GM19023 (cell line): Measurements from ENCODE around the gene PSME3.
"Not testable (repeated sequence)": the region's sequence is repeated elsewhere in the genome, so short reads cannot be mapped to it uniquely, and the experiment has no call there.

Source experiments
- ATAC-seq: cut with Tn5 transposase; IDR thresholded peaks from one replicate; pipeline ENCODE4 v1.9.1; 2021; ENCODE audit warnings: mild to moderate bottlenecking, moderate library complexity; ENCODE audit not compliant: unreplicated experiment

The PSME3 gene

DNA sequence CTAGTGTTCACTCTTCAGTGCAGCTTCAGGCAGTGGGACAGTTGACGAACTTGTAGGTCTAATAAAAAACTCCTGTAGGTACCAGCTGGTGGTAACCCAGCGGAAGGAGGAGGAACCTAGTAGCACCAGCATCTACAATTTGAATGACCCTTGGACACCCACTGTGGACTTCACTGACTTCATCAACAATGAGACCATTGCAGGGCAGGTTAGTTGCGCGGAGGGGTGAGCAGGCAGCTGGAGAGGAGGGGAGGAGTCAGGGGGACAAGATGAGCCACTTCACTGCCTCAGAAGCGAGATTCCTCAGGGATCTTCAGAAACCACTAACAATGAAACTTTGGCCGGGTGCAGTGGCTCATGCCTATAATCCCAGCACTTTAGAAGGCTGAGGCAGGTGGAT is 40.1 kb downstream of the PSME3 start:
- ATAC-seq: no peak

DNA sequence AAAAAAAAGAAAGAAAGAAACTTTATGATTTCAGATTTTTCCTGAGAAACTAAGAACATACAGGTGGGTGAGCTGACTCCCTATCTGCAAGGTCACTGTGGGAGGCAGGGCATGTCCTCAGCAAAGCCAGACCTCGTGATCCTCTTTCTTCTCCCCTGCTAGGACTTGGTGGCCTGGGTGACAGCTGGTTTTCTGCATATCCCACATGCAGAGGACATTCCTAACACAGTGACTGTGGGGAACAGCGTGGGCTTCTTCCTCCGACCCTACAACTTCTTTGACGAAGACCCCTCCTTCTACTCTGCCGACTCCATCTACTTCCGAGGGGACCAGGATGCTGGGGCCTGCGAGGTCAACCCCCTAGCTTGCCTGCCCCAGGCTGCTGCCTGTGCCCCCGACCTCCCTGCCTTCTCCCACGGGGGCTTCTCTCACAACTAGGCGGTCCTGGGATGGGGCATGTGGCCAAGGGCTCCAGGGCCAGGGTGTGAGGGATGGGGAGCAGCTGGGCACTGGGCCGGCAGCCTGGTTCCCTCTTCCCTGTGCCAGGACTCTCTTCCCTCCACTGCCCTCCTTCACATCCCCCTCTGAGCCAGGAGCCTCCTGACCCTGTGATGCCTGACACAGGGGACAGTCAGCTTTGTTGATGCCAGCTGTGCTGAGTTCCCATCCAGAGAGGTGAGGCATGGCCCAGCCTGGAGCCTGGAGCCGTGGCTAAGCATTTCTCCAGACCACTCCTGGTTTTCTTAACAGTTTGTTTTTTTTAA is 40.9 kb downstream of the PSME3 start:
- not testable (repeated sequence) for ATAC-seq

DNA sequence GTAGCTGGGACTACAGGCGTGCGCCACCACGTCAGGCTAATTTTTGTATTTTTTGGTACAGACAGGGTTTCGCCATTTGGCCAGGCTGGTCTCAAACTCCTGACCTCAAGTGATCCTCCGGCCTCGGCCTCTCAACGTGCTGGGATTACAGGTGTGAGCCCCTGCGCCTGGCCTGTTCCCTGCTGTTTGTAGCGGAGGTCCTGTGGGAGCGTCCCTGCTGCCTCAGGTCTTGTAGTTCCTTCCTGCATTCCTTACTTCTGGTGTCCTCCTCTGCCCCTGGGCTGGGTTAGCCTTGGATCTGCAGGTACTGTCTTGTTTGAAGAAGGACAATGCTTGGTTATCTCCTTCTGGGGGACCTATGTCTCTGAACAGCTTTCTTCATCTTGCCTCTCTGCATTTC is 43.8 kb downstream of the PSME3 start:
- no peak for ATAC-seq

DNA sequence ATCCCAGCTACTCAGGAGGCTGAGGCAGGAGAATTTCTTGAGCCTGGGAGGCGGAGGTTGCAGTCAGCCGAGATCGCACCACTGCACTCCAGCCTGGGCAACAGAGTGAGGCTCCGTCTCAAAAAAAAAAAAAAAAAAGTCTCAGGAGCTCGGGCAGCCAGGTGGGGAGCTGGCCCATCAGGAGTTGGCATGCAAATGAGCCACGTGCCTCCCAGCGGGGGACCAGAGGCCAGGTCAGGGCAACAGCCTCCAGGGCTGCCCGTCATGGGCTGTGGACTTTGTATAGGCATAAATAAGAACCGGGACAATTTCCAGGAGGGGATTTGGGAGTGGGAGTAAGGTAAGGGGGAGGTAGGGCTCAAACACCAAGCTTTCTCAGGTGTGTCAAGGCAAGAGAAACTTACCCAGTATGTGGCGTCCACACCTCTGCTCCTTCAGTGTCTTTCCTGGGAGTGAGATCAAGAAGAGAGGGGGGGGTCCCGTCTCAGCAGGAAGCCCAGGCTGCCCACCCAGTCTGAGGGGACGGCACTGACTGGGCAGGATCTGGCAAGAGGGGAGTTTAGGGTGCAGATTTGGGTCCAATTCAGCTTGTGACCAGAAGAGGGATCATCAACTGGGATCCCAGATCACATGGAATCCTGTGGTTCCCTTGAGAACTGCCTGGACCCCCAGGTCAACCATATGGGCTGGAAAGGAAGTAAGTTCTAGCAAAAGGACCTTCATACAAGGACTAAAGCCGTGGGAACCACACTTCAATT is 45.1 kb downstream of the PSME3 start:
- no peak for ATAC-seq

DNA sequence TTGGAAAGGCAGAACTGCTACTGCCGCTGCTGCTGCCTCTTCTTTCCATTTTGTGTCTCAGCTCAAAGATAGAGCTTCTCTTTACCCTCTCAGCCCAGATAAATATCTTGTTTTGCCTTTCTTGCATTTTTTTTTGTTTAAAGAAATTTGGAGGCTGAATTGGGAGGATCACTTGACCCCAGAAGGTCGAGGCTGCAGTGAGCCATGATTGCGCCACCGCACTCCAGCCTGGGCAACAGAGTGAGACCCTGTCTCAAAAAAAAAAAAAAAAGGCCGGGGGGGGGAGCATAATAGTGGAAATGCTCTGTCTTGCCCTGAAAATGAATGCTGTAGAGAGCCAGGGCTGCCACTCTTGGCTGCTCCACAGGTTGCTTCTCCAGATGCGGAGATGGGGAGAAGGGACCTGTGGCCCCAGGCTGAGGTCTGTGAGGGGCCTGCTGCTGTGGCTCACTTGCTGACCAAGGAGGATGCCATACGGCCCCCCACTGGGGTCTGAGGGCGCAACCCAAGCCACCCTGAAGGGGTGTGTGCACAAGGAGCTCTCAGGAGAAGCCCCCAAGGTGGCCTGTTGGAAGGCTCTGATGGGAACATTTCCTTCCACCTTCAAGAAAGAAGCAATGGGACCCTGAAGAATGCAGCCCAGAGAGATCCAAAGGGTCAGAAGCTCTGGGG is 45.9 kb downstream of the PSME3 start:
- ATAC-seq: no peak

DNA sequence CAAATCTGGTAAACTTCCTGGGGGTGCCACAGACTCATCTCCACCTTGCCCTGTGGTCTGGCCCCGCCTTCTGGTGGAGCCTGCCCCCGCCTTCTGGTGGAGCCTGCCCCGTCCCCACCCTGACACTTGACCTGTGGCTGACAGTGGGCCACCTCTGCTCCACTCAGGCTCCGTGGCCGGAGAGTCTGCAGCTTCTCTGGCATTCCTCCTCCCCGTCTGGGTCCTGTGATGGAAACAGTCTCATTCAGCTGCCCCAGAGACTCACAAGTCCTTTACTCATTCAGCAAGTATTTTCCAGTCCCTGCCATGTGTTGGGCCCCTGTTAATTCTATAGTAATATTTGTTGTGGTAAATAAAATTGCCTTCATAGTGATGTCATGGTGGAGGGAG is 46.4 kb downstream of the PSME3 start:
- ATAC-seq: no peak

DNA sequence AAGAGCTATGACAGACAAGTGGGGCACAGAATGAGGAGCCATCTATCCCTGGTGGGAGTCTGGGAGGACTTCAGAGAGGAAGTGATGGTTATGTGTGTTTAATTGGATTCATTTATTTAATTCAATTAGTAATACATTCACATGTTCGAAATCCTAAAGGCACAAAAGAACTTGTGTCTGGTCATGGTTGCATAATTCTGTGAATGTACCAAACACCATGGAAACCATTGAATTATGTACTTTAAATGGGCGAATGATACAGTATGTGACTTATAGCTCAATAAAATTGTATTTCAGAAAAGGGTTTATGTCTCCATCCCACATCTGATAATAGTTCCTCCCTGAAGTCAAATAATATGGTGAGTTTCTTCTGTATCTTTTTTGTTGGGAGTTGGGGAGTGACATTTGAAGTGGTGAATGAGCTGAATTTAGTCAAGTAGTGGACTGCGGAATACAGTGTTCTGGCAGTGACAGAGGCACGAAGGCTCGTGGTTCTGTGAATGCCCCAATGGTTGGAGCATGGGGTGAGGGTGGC is 47.6 kb downstream of the PSME3 start:
- ATAC-seq: no peak

DNA sequence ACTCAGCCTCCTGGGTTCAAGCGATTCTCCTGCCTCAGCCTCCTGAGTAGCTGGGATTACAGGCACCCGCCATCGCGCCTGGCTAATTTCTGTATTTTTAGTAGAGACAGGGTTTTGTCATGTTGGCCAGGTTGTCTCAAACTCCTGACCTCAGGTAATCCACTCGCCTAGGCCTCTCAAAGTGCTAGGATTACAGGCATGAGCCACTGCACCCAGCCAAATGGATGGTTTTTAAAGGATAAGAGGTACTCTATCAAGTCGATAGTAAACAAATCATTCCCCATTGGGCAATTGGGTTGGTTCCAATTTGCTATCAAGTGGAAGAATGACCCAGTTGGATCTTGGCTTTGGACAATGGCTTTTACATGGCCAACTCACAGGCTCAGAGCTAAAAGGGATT is 48.5 kb downstream of the PSME3 start:
- not testable (repeated sequence) for ATAC-seq

DNA sequence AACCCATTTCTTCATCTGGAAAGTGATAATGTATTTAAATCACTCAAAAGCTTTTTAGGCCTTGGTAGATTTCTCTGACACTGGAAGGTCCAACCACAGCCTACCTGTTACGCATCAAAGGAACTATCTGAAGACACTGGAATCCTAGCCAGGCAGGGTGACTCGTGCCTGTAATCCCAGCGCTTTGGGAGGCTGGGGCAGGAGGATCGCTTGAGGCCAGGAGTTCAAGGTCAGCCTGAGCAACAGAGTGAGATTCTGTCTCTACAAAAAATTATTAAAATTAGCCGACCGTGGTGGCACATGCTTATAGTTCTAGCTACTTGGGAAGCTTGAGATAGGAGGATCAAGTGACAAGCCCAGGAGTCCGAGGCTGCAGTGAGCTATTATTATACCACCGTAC is 49.0 kb downstream of the PSME3 start:
- no peak for ATAC-seq

DNA sequence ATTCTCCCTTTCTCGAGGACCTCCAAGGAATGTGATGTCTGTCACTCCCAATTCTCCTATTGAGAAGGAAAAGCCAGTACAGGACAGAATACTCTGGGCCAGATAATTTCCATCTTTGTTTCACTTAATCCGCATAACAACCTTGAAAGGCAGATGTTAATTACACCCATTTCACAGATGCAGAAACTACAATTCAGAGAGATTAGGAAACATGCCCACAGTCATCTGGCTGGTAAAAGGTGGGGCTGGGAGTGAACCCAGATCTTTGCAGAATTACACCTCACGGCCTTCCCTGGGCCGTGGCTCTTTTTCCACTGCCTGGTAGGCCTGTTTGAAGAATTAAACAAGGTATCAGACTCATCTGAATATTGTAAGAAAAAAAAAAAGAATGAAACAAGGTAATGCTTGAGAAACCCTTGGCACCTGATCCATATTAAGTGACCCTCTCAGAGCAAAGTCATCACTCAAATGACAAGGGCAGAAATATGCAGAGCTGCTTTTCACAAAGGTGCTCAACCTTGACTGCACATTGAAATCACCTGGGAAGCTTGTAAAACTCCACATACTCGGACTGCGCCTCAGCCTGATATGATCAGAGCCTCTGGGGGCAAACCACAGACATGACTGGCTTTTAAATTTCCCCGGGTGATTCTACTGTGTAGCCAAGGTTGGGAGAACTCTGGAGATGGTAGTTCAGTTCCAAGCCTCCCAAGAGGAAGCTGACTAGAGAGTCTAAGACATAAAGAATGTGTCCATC is 50.8 kb downstream of the PSME3 start:
- no peak for ATAC-seq

DNA sequence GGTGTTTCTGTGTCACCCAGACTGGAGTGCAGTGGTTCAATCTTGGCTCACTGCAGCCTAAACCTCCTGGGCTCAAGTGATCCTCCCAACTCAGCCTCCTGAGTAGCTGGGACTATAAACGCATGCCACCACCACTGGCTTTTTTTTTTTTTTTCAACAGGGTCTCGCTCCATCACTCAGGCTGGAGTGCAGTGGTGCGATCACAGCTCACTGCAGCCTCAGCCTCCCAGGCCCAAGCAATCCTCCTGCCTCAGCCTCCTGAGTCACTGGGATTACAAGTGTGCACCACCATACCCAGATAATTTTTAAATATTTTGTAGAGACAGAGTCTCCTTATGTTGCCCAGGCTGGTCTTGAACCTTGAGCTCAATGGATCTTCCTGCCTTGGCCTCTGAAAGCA is 52.6 kb downstream of the PSME3 start:
- ATAC-seq: not testable (repeated sequence)

DNA sequence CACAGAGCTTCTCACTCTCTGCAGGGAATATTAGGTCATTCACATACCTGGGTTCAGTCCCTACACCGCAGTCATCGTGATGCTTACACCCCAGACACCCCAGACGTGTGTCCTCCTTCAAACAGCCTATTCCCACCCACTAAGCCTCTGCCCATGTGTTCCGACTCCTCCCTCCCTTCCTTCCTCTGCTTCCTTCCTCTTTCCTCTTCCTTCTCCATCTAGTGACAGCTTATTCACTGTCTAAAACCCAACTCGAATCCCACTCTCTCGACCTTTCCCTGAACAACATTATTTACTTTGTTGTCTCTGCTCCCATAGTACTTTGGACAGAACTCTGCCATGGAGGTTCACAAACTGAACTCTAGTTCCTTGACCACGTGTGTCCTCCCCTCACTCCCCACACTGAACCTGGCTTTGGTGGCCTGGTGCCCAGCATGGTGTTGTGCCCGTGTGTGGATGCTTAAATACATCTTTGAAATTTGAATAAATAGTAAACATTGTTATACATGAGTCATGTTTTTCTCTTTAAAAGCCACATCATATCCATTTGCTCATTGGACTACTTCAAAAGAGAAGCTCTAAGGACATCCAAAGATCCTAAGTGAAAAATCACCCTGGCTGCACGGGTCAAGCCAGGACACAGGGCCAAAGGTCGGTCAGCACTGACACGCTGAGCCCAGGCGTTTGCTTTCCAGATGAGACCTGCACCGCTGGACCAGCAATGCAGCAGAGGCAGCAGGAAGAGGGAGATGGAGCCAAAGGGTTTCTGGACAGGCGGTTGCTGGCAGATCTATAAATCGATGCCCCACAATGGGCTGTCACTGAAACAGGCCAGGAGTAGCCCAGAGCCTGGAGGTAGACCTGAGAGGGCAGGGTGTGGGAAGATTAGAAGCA is 53.3 kb downstream of the PSME3 start:
- no peak for ATAC-seq

DNA sequence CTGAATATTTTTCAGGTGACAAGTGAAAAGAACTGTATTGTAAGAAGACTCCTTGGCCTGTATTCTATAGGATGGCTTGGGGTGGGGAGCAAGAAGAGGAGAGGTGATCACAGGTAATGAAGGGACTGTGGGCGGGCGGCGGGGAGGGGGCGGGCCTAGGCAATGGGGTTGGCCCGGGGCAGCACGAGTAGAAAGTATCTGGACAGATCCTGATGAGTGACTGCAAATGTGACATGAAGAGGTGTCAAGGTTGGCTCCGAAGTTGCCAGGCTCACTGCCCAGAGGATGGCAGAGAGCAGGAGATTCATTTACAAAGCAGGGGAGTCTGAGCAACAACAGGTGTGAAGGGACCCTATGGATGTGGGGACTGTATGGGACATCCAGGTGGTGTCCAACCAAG is 56.6 kb downstream of the PSME3 start:
- ATAC-seq: no peak

DNA sequence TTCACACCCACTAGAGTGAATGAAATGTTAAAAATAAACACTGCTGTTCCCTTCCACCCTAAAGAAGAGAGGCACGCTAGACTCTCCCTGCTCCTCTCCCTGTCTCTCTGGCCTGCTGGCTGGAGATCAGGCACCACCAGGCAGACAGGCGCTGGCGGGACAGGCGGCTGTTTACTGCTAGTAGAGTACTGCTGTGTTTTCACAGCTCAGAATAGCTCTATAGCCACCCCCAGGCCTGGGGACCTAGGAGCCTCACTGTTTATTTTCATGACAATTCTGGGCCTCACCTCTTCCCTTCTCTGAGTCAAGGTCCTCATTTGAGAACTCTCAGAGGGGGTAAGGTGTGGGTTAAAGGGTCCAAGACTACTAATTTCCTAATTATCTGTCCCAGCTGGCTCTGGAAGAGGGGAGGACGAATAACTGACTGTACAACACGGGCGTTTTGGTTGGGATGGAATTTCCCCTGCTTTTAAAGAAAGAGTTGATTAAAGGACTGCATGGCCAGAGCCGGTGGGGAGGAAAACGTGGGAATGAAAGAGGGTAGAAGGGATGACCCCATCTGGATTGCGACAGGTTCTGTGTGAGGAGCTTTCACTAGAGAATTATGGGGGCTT is 58.4 kb downstream of the PSME3 start:
- no peak for ATAC-seq

DNA sequence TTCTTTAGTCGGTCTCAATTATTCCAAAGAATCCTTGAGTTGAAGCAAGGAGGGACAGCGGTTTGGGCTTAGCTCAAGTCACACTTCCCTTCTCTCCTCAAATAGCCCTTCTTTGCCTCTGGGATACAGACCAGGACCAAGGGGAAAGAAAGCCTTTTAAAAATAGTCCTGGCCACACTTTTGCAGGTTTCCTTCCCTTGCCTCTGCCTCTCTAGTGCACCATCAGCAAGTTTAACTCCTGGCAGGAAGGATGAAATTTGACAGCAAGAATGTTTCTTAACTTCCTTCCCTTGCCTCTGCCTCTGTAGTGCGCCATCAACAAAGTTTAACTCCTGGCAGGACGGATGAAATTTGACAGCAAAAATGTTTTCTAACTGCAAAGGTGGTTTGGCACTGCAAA is 60.2 kb downstream of the PSME3 start:
- ATAC-seq: no peak
